DMS 273 treated with DMSO at 0.1 percent for 48 hours (cell line): ENCODE measurements around the gene PRR35.

Source experiments
- DNase-seq: peaks from one replicate; lab custom pipeline; 2025; lab: John Stamatoyannopoulos, UW

Gene PRR35

GRCh38 chr16:549544-550263, 10.5 kb upstream of the PRR35 start:
- no peak for DNase-seq

GRCh38 chr16:551210-551609, 9.0 kb upstream of the PRR35 start:
- DNase-seq = no peak

GRCh38 chr16:552171-552570, 8.0 kb upstream of the PRR35 start:
- DNase-seq = no peak

- DNase-seq = no peak
These were observed 6.4 kb upstream of the PRR35 start for GRCh38 chr16:553601-554296.

GRCh38 chr16:554297-554621, 5.9 kb upstream of the PRR35 start:
- no peak for DNase-seq

- DNase-seq = peak; percentile 48
These were observed 5.4 kb upstream of the PRR35 start for GRCh38 chr16:554640-555365.

GRCh38 chr16:555528-556473, 4.4 kb upstream of the PRR35 start:
- no peak for DNase-seq

GRCh38 chr16:556474-557173, 3.6 kb upstream of the PRR35 start:
- no peak for DNase-seq

GRCh38 chr16:557463-558297, 2.5 kb upstream of the PRR35 start:
- no peak for DNase-seq

- DNase-seq = no peak
These were observed 1.7 kb upstream of the PRR35 start for GRCh38 chr16:558298-559020.

- no peak for DNase-seq
These were observed 1.2 kb upstream of the PRR35 start for GRCh38 chr16:559021-559380.

GRCh38 chr16:559411-560203, 587 bp upstream of the PRR35 start:
- DNase-seq = no peak

GRCh38 chr16:560701-561412, 663 bp downstream of the PRR35 start:
- no peak for DNase-seq

- DNase-seq = no peak
These were observed 1.2 kb downstream of the PRR35 start for GRCh38 chr16:561413-561794.

GRCh38 chr16:561957-562938, 2.1 kb downstream of the PRR35 start:
- DNase-seq = no peak

GRCh38 chr16:563072-563644, 3.0 kb downstream of the PRR35 start:
- no peak for DNase-seq
